WERI-Rb-1 (cell line): ENCODE data around the gene SPEN.

ENCODE experiments used
- DNase-seq: peaks from one replicate; pipeline ENCODE4 v3.0.0-alpha.2; 2020
- H3K27ac ChIP-seq: fragments of 250-450 bp; sonication (Bioruptor Pico); 2 replicates; pipeline ENCODE4 v1.5.1; 2020; ENCODE audit warnings: mild to moderate bottlenecking, moderate library complexity
- H3K27me3 ChIP-seq: fragments of 250-450 bp; sonication (Bioruptor Pico); 2 replicates; pipeline ENCODE4 v1.5.1; 2021; ENCODE audit warnings: mild to moderate bottlenecking, low read depth, moderate library complexity; ENCODE audit not compliant: insufficient read depth, severe bottlenecking
- H3K36me3 ChIP-seq: fragments of 250-450 bp; sonication (Bioruptor Pico); 2 replicates; pipeline ENCODE4 v1.5.1; 2020; ENCODE audit warnings: mild to moderate bottlenecking, moderate library complexity
- H3K4me3 ChIP-seq: 2 replicates; pipeline ENCODE4 v1.5.1; 2011; ENCODE audit warnings: low read depth, mild to moderate bottlenecking, control low read depth, low read length
- H3K9me3 ChIP-seq: fragments of 250-450 bp; sonication (Bioruptor Pico); 2 replicates; pipeline ENCODE4 v1.5.1; 2021; ENCODE audit warnings: mild to moderate bottlenecking, moderate library complexity; ENCODE audit not compliant: severe bottlenecking
- TF ChIP-seq, protein P1 (sequence below): IDR thresholded peaks from 2 replicates; pipeline ENCODE4 v1.5.1; 2011; ENCODE audit warnings: low read depth, mild to moderate bottlenecking, control low read depth, inconsistent platforms, low read length

The SPEN gene

GRCh38 chr1:15942661-15943327, 95.3 kb downstream of the SPEN start:
- peaks cover 86% of the 10 kb centered on the region for H3K36me3 ChIP-seq
- no peak overlapping the region for H3K27ac ChIP-seq
- no peak overlapping the region for H3K4me3 ChIP-seq
- H3K9me3 ChIP-seq: no peaks in the 10 kb centered on the region
- TF ChIP-seq, protein P1, sequence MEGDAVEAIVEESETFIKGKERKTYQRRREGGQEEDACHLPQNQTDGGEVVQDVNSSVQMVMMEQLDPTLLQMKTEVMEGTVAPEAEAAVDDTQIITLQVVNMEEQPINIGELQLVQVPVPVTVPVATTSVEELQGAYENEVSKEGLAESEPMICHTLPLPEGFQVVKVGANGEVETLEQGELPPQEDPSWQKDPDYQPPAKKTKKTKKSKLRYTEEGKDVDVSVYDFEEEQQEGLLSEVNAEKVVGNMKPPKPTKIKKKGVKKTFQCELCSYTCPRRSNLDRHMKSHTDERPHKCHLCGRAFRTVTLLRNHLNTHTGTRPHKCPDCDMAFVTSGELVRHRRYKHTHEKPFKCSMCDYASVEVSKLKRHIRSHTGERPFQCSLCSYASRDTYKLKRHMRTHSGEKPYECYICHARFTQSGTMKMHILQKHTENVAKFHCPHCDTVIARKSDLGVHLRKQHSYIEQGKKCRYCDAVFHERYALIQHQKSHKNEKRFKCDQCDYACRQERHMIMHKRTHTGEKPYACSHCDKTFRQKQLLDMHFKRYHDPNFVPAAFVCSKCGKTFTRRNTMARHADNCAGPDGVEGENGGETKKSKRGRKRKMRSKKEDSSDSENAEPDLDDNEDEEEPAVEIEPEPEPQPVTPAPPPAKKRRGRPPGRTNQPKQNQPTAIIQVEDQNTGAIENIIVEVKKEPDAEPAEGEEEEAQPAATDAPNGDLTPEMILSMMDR: no peak
- no peak for DNase-seq
- no peaks in the 10 kb centered on the region for H3K27me3 ChIP-seq

DNA sequence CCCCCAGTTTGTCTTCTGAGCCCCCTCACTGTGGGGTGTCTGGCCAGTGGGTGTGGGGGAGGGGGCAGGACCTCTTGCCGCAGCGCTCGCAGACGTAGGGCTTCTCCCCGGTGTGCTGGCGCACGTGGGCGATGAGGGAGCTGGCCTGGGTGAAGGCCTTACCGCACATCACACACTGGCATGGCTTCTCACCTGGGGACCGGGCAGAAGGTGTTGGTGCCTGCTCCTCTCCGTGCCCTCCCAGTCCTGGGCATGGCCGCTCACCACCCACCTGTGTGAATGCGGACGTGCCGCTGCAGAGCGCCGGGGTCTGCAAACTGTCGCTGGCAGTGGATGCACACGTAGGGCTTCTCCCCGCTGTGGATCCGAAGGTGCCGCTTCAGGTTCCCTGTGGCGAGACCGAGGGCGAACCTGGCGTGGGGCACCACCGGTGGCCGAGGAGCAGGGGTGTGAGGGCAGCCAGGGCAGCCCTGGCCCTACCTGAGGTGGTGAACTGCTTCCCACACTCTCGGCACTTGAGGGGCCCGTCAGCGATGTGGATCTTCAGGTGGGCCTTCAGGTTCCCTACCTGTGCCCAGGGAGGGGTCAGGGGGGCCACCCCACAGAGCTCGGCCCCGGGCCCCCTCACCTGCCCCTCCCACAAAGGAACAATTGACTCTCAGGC, 96.0 kb downstream of the SPEN start:
- TF ChIP-seq, protein P1: no peak
- no peak overlapping the region for H3K4me3 ChIP-seq
- H3K27ac ChIP-seq: no peak overlapping the region
- no peaks in the 10 kb centered on the region for H3K9me3 ChIP-seq
- peaks cover 86% of the 10 kb centered on the region for H3K36me3 ChIP-seq
- H3K27me3 ChIP-seq: no peaks in the 10 kb centered on the region
- DNase-seq: no peak

- DNase-seq: no peak
- Histone ChIP-seq H3K9me3 (no peaks in the 10 kb centered on the region), H3K4me3 (no peak overlapping the region), H3K27me3 (no peaks in the 10 kb centered on the region), H3K27ac (no peak overlapping the region), H3K36me3 (peaks cover 81% of the 10 kb centered on the region)
- TF ChIP-seq, protein P1: no peak
These were observed 96.4 kb downstream of the SPEN start for GRCh38 chr1:15943992-15944307.

DNA sequence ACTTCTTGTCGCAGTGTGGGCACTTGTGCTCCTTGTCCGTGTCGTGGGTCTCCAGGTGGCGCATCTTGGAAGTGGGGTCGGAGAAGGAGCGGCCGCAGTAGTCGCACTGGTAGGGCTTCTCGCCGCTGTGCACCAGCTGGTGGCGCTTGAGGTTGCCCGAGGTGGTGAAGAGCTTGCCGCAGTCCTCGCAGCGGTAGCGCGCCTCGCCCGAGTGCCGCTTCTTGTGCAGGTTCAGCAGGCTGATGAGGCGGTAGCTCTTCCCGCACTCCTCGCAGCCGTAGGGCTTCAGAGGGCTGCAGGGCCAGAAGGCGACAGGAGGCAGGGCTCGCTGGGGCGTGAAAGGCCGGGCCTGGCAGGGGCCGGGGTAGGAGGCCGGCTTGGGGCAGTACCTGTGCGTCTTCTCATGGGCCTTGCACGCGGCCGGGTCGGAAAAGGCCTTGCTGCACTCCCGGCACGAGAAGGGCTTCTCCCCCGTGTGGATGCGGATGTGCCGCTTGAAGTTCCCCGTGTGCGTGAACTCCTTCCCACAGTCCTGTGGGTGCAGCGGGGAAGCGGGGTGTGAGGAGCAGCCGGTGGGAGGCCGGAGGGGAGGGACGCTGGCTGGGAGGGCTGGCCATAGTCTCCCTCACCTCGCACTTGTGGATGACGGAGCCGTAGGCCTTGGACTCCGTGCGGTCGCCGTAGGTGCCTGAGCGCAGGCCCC, 97.0 kb downstream of the SPEN start:
- H3K36me3 ChIP-seq: peaks cover 76% of the 10 kb centered on the region
- DNase-seq: no peak
- H3K4me3 ChIP-seq: no peak overlapping the region
- H3K27me3 ChIP-seq: no peaks in the 10 kb centered on the region
- no peak overlapping the region for H3K27ac ChIP-seq
- H3K9me3 ChIP-seq: no peaks in the 10 kb centered on the region
- TF ChIP-seq, protein P1: no peak

DNA sequence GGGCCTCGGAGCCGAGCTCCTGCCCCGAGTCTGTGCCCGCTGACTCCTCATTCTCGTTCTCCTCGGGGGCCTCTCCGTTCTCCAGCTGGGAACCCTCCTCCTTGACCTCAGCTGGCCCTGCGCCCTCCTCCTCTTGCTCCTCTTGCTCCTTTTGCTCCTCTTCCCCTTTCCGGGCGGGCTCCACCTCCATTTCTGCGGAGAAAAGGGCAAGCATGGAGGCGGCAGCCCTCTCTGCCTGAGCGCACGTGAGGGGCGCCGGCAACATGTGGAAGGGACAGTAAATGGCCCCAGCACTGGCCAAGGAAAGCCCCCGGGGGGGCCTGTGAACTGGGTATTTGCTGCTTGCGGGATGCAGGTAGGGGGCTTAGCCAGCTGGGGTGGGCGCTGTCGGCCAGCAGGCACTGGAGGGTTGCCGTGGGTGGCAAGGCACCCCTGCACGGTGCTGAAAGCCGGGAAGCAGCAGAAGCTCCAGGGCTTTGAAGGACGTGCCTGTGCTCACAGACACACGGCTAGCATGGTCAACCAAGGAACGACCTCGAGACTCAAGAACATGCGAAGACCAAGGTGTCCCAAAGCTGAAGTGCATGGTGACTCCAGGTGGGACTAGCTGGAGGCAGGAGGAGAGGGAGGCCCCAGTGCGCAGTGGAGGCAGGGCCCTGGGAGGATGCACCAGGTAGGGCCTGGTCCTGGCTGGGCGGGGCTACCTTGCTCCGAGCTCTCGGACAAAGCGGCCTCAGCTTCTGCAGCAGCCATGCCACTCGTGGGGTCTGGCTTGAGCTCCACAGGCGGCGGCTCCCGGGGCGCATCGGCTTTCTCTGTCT, 97.7 kb downstream of the SPEN start:
- no peak overlapping the region for H3K4me3 ChIP-seq
- H3K27ac ChIP-seq: no peak overlapping the region
- no peaks in the 10 kb centered on the region for H3K9me3 ChIP-seq
- DNase-seq: no peak
- H3K36me3 ChIP-seq: peaks cover 71% of the 10 kb centered on the region
- TF ChIP-seq, protein P1: no peak
- H3K27me3 ChIP-seq: no peaks in the 10 kb centered on the region
